GM19463 (cell line): ENCODE measurements around the gene MED12L.

ENCODE experiments used
- ATAC-seq: cut with Tn5 transposase; IDR thresholded peaks from one replicate; pipeline ENCODE4 v1.9.1; 2021; ENCODE audit warnings: mild to moderate bottlenecking, moderate library complexity; ENCODE audit not compliant: unreplicated experiment

Gene MED12L

GRCh38 chr3:151171145-151171757 lies 85.8 kb downstream of the MED12L start:
- ATAC-seq, result peak; percentile 58

GRCh38 chr3:151174351-151174750 lies 88.9 kb downstream of the MED12L start:
- ATAC-seq, result no peak

GRCh38 chr3:151175952-151176351 lies 90.5 kb downstream of the MED12L start:
- ATAC-seq, result no peak

- no peak for ATAC-seq
These were observed 92.9 kb downstream of the MED12L start for GRCh38 chr3:151178208-151178845.

- ATAC-seq, result no peak
These were observed 97.0 kb downstream of the MED12L start for GRCh38 chr3:151182349-151183079.

- no peak for ATAC-seq
These were observed 97.8 kb downstream of the MED12L start for GRCh38 chr3:151183265-151183671.

- no peak for ATAC-seq
These were observed 105.6 kb downstream of the MED12L start for GRCh38 chr3:151191095-151191494.

GRCh38 chr3:151192545-151192944 lies 107.1 kb downstream of the MED12L start:
- ATAC-seq, result no peak

GRCh38 chr3:151195826-151196225 lies 110.4 kb downstream of the MED12L start:
- no peak for ATAC-seq

- no peak for ATAC-seq
These were observed 111.0 kb downstream of the MED12L start for GRCh38 chr3:151196434-151196833.

- ATAC-seq, result no peak
These were observed 111.8 kb downstream of the MED12L start for GRCh38 chr3:151197228-151197627.

- no peak for ATAC-seq
These were observed 112.7 kb downstream of the MED12L start for GRCh38 chr3:151197981-151198767.

- ATAC-seq, result no peak
These were observed 113.4 kb downstream of the MED12L start for GRCh38 chr3:151198849-151199248.

- no peak for ATAC-seq
These were observed 114.3 kb downstream of the MED12L start for GRCh38 chr3:151199554-151200438.

GRCh38 chr3:151200586-151200985 lies 115.1 kb downstream of the MED12L start:
- no peak for ATAC-seq

GRCh38 chr3:151201051-151201730 lies 115.7 kb downstream of the MED12L start:
- ATAC-seq, result no peak

GRCh38 chr3:151203051-151203420 lies 117.6 kb downstream of the MED12L start, which contains the start of gene GPR171:
Gene GPR171 (minus strand): TSS chr3:151203216. CDS start chr3:151199386, 3,830 bp downstream.
- peak; percentile 95 for ATAC-seq

GRCh38 chr3:151204530-151205402 lies 119.3 kb downstream of the MED12L start:
- no peak for ATAC-seq

GRCh38 chr3:151205482-151205881 lies 120.0 kb downstream of the MED12L start:
- no peak for ATAC-seq
